GM18519 (cell line): ENCODE data around the gene HM13.
"Not testable (repeated sequence)": the region's sequence is repeated elsewhere in the genome, so short reads cannot be mapped to it uniquely, and the experiment has no call there.

Experiments used
- ATAC-seq: cut with Tn5 transposase; IDR thresholded peaks from one replicate; pipeline ENCODE4 v1.9.1; 2021; ENCODE audit warnings: mild to moderate bottlenecking, moderate library complexity; ENCODE audit not compliant: unreplicated experiment, low FRiP score

The HM13 gene

DNA sequence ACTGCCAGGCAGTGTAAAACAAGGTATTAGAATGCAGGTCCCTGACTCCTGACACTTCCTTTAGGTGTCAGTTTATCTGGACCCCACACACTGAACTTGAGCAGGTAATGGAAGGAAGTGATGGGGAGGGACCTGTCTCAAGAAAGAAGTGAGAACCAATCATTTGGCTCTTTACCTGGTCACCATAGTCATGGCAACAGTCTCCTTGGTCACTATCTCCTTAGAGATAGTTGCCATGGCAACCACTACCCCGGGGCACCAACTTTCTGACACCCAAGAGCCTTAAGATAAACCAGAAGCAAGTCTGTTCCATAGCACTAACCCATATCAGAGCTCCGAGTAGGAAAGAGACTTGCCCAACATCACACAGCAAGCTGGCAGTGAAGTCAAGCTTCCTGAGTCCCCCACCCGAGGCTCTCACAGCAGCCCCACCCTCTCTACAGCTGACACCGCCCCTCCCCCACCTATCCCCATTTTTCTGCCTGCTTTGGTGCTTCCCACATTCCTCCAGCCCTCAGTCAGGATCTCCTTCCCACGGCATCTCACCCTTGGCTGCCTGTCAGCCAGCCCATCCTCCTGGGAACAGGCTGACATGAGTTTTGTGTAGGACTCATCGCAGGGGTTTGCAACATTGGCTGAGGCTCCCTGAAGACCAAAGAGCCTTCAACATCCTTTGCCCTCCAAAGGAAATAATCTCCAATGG lies 16.3 kb upstream of the HM13 start:
- no peak for ATAC-seq

DNA sequence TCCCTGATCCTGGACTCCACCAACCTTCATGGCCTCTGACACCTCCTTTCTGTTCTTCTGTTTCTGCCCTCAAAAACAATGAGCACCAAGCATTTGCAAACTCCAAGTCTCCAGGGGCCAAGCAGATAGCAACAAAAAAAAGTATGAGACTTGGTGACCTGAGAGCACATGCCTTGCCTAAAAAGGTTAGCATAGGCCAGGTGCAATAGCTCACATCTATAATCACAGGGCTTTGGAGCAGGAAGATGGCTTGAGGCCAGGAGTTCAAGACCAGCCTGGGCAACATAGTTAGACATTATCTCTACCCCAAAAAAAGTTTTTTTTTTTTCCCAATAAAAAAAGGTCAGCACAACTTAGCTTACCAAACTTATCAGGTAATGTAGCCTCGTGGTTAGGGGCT lies 13.7 kb upstream of the HM13 start:
- no peak for ATAC-seq

DNA sequence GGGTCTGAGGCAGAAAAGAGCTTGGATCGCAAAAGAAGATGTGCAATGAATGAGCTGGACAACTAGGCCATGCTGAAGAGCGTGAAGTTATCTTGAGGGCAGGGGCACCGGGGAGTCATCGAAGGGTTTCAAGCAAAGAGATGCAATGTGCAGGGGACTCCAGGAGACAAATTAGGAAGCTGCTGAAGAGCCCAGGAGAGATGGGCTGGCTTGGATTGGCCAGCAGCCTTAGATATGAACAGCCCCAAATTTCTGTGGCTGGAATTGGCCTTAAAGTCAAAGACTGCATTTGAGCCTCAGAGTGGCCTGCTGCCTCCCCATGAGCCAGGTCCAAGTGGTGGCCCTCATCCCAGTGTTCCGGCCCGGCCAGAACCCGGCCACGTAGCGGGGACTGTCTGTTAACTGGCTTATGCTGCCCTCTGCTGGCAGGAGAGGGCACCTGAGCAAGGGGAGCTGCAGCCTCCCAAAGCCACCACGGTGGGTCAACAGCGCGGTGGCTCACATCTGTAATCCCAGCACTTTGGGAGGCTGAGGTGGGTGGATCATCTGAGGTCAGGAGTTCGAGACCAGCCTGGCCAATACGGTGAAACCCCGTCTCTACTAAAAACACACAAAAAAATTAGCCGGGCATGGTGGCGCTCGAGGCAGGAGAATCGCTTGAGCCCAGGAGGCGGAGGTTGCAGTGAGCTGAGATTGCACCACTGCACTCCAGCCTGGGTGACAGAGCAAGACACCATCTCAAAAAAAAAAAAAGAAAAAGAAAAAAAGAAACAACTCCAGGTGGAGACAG lies 11.2 kb upstream of the HM13 start:
- ATAC-seq: peak; percentile 98

DNA sequence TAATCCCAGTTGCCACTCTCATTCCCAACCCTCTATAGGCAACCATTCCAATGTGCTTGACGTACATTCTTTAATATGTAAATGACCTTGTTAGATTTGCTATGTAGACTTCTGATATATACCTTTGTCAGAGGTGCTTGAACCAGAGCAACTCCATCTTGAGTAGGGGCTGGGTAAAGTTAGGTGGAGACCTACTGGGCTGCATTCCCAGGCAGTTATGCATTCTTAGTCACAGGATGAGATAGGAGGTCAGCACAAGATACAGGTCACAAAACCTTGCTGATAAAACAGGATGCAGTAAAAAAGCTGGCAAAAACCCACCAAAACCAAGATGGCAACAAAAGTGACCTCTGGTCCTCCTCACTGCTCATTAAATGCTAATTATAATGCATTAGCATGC lies 8.3 kb upstream of the HM13 start:
- ATAC-seq: no peak

GRCh38 chr20:31508517-31509244 lies 5.6 kb upstream of the HM13 start:
- ATAC-seq: no peak

GRCh38 chr20:31515072-31515774 lies 981 bp downstream of the HM13 start:
- no peak for ATAC-seq

- no peak for ATAC-seq
Measured at GRCh38 chr20:31515775-31516107, 1.5 kb downstream of the HM13 start.

DNA sequence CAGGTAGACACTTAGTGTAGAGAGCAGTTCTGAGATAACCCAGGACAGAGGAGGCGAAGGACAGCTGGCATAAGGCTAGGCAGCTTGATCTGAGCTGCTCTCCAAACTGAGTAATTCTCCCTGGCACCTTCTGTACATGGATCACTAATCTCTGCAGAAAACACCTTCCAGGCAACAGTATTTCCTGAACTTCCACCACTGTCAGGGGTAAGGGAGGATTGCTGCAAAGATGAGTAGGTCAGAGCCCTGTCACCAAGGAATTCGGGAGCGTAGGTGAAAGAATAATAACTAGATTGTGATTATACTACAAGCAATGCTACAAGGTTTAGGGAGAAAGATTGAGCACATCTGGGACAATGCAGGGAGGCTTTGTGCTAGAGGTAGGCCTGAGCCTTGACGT lies 1.9 kb downstream of the HM13 start:
- ATAC-seq: no peak

DNA sequence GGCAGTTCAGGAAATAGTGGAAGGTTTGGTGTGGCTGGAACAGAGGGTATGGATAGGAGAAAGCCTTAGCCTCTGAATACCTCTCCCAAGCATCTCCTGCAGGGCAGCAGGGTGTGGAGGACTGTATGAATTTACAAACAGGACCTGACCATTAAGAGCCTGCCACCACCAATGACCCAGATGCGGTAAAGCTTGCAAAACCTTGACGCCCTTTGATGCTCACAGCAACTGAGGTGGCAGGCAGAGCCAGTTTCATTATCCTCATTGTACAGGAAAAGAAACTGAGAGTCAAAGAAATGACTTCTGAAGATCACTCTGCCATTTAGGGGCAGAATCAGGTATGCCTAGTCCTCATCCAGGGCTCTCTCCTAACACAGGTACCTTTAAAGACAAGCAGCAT lies 2.4 kb downstream of the HM13 start:
- no peak for ATAC-seq

GRCh38 chr20:31517373-31517772 lies 3.1 kb downstream of the HM13 start:
- ATAC-seq: no peak

DNA sequence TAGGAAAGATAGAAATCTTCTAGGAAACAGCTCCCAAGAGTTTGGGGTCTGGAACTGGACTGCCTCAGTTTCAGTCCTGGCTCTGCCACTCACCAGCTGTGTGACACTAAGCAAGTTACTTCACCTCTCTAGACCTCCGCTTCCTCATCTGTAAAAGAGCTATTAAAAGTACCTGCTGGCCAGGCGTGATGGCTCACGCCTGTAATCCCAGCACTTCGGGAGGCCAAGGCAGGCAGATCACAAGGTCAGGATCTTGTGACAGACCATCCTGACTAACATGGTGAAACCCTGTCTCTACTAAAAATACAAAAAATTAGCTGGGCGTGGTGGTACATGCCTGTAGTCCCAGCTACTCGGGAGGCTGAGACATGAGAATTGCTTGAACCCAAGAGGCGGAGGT lies 7.0 kb downstream of the HM13 start:
- ATAC-seq: not testable (repeated sequence)

DNA sequence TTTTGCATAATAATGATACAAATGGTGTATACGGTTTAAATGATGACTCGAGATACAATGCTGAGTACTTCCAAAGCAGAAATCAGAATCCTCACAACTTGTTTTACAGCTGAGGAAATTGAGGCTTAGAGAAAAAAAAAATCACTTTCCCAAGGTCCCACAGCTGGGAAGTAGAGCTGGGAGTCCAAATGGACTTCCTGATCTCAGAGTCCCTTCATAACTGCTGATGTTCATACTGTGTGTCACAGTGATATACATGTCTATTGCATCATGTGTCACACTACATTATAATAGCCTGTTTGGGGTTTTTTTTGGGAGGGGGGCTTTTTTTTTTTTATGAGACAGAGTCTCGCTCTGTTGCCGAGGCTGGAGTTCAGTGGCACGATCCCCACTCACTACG lies 8.5 kb downstream of the HM13 start:
- ATAC-seq: no peak

GRCh38 chr20:31523361-31524283 lies 9.4 kb downstream of the HM13 start:
- no peak for ATAC-seq

DNA sequence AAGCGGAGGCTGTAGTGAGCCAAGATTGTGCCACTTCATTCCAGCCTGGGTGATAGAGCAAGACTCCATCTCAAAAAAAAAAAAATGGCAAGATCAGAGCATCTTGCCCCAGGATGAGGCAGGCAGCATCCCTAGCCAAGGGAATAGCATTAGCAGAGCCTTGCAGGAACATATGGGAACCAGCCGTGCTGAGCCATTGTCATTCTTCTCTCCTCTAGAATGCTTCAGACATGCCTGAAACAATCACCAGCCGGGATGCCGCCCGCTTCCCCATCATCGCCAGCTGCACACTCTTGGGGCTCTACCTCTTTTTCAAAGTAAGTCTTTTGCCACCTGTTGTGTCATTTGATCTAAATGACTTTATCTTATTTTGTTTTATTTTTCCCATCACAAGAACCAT lies 13.0 kb downstream of the HM13 start:
- ATAC-seq: no peak

- no peak for ATAC-seq
Measured at GRCh38 chr20:31535298-31535697, 21.1 kb downstream of the HM13 start.

DNA sequence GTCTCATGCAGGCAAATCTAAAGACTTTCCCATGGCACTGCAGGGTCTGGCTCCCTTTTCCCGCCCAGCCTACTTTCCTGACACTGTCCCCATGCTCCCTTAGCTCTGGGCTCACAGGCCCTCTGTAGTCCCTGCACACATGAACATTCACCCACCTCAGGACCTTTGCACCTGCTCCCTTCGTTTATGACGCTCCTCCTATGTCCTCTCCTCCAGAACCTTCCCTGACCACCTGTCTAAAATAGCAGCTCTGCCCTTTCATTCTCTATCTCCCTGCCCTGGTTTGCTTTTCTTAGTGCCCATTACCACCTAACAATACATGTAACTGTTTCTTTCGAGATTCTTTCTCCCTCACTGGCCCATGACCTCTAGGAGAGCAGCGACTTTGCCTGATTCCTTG lies 22.3 kb downstream of the HM13 start:
- no peak for ATAC-seq

DNA sequence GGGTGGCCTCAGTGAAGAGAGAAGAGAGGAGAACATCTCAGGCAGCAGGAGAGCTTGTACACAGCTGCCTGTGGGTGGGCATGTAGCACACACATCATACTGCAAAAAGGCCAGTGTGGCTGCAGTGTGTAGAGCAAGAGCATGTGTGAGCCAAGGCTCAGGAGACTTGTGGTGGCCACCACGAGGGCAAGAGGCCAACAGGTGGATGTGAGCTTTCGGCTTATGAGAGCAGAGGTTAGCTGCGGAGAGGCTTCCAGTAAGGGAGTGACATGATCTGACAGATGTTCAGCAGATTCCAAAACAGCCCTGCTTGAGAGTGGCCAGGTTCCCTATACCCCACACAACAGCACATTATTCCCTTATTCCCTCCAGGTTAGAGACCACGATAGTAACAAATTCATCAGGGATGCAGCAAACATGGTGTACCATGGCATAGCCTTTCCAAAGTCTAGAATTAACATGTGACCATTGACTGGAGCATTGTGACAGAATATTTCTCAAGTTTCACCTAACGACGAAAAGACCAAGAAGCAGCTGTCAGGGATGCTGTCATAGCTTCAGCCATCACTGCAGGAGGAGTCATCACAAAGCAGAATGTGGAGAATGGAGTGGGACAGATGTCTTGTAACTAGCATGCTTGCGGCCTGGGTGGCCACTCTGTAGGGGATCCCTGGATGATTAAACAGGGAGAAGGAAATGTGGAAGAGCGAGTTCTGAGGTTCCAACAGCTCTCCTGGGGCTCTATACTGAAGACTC lies 23.1 kb downstream of the HM13 start:
- ATAC-seq: no peak

DNA sequence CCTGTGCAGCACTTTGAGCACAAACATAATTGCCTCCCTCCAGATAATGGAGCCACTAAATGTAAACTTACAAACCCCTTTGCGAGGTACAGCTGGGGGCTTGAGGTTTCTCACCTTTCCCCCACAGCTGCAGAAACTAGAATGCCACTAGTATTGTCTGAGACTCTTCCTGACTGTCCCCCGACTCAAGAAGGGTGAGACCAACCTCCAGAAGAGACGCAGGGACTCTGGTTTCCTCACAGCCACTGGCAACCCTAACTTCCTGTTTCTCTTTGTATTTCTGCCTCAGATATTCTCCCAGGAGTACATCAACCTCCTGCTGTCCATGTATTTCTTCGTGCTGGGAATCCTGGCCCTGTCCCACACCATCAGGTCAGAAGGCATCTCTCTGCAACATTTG lies 23.6 kb downstream of the HM13 start:
- ATAC-seq: no peak

GRCh38 chr20:31538326-31538725 lies 24.1 kb downstream of the HM13 start:
- ATAC-seq: no peak
